Breast epithelium (tissue), 3 donors: ENCODE results near the gene SMAD1.

Source experiments
- CTCF ChIP-seq, 3 donors: fragments of 450-650 bp; IDR thresholded peaks; one replicate each; pipeline ENCODE4 v1.5.1; 2016 to 2017; ENCODE audit warnings: antibody characterized with exemption in 3 of 3, mild to moderate bottlenecking in 3 of 3, moderate library complexity in 3 of 3
- POLR2AphosphoS5 ChIP-seq, 3 donors: sonication (generic); formaldehyde crosslinking; IDR thresholded peaks; one replicate each; pipeline ENCODE4 v1.6.1; 2017; ENCODE audit warnings: antibody characterized with exemption in 3 of 3

- no peak for TF ChIP-seq POLR2AphosphoS5 (IDR thresholded peaks at IDR 0.05)
- no peak for TF ChIP-seq CTCF (IDR thresholded peaks at IDR 0.05)
These were observed 101.8 kb downstream of the SMAD1 start for GRCh38 chr4:145583191-145584055.
